Adrenal gland (tissue), 12 donors: ENCODE results near the gene MAP2K5. TPM values are rescaled to one million over a fixed set of nuclear protein-coding genes. Genes with fewer than 3 reads are reported as not detected.

Source experiments
- DNase-seq, 7 donors: peaks; one replicate each; pipeline ENCODE4 v3.0.0-alpha.2; 2019 to 2020
- H3K27ac ChIP-seq, 5 donors: fragments of 200-600 bp; sonication (generic) in 4 of 5; 1 replicate in 3 of 5; 2 replicates in 2 of 5; pipeline versions ENCODE4 v1.5.1 to v1.8.0; 2016 to 2020; ENCODE audit warnings: mild to moderate bottlenecking in 1 of 5
- H3K27me3 ChIP-seq: fragments of 200-600 bp; 2 replicates; pipeline ENCODE4 v1.8.0; 2021
- H3K36me3 ChIP-seq, 2 donors: fragments of 200-600 bp; replicated peaks in 1 of 2; 1 replicate in 1 of 2; 2 replicates in 1 of 2; pipeline versions ENCODE4 v1.5.1 to v1.8.0; 2018 to 2022
- H3K4me1 ChIP-seq, 2 donors: fragments of 200-600 bp; replicated peaks in 1 of 2; 1 replicate in 1 of 2; 2 replicates in 1 of 2; pipeline versions ENCODE4 v1.5.1 to v1.8.0; 2018 to 2021
- H3K4me3 ChIP-seq, 4 donors: fragments of 200-600 bp; sonication (generic) in 3 of 4; one replicate each; pipeline ENCODE4 v1.5.1; 2016 to 2018
- H3K9me3 ChIP-seq, 3 donors: fragments of 200-600 bp; sonication (generic) in 1 of 3; replicated peaks in 1 of 3; 1 replicate in 2 of 3; 2 replicates in 1 of 3; pipeline versions ENCODE4 v1.5.1 to v1.8.0; 2016 to 2021
- CTCF ChIP-seq, 6 experiments: fragments of 450-650 bp in 4 of 6; fragments of 200-600 bp in 2 of 6; sonication (generic) in 1 of 6; IDR thresholded peaks; 1 replicate in 5 of 6; 2 replicates in 1 of 6; pipeline versions ENCODE4 v1.5.1 to v1.8.0; 2016 to 2021; ENCODE audit warnings: antibody characterized with exemption in 6 of 6, mild to moderate bottlenecking in 2 of 6, moderate library complexity in 1 of 6
- POLR2A ChIP-seq, 2 donors: fragments of 450-650 bp; IDR thresholded peaks; one replicate each; pipeline ENCODE4 v1.6.1; 2017; ENCODE audit warnings: antibody characterized with exemption in 2 of 2, mild to moderate bottlenecking in 2 of 2, moderate library complexity in 1 of 2
- WGBS, 4 donors: extraction: QIAGEN DNeasy Blood & Tissue Kit in 2 of 4; methylation state at CpG; one replicate each; pipeline versions ENCODE4 v1.1.5 to v1.1.7; 2013 to 2017; 5-methylcytosine and 5-hydroxymethylcytosine counted together
- intact Hi-C, 2 donors: fragments of 100-400 bp; cut with DNase I; formaldehyde crosslinking; loops; one replicate each; pipeline versions ENCODE4 v1.14.1 to v1.15.0; 2022 to 2023
- polyA plus RNA-seq, 3 donors: library from polyadenylated mRNA; stranded (reverse); fragments of 200-250 nt in 2 of 3; fragments of 350-450 nt in 1 of 3; fragmentation: Illumina TruSeq in 1 of 3; extraction: RNeasy Lipid Tissue Mini Kit (QIAGEN cat#74804) in 1 of 3; gene quantifications; one replicate each; pipeline ENCODE4 v1.2.3, GENCODE V29; 2013 to 2014
- total RNA-seq, 9 donors: library from RNA; depleted of rRNA in 4 of 9; stranded (reverse); fragments of >200 nt in 4 of 9; fragments of 120-200 nt in 1 of 9; fragmentation: NEBNext Ultra II Directional in 1 of 9; extraction: Animal tissue kit (Norgen Biotek cat#: 25700) in 1 of 9; gene quantifications; one replicate each; pipeline versions ENCODE4 v1.1.0 to v1.2.4, GENCODE V29; 2013 to 2023
- donor health status: healthy with polysubstance abuse.
- donor health status: Bipolar disorder and iron deficiency.
- donor health status: DM: yes; HTN: yes; CAD: no.
- donor health status: DM: no; HTN: no; CAD: no.
- donor health status: DM: no; HTN: no; CAD: no.
- donor health status: DM: yes; HTN: yes; CAD: no.

Gene MAP2K5
- total and polyA plus RNA-seq, 12 donors = 10.3 to 33.8 (median 17.0) TPM

GRCh38 chr15:67558502-67558901 lies 16.0 kb downstream of the MAP2K5 start:
- Histone ChIP-seq H3K36me3 (no peaks in the 10 kb centered on the region), H3K4me1 (peaks cover 0 to 4% of the 10 kb centered on the region in 2 donors), H3K4me3 (no peak overlapping the region), H3K27ac (no peak overlapping the region), H3K9me3 (no peaks in the 10 kb centered on the region), H3K27me3 (no peaks in the 10 kb centered on the region)
- TF ChIP-seq POLR2A (IDR thresholded peaks at IDR 0.05) (no peak), CTCF (IDR thresholded peaks at IDR 0.05) (no peak)
- intact Hi-C loops = no loop called here
- WGBS, 4 donors = 86 to 96% (median 93%) methylated on average over 4 of the region's 4 CpGs
- no peak for DNase-seq

DNA sequence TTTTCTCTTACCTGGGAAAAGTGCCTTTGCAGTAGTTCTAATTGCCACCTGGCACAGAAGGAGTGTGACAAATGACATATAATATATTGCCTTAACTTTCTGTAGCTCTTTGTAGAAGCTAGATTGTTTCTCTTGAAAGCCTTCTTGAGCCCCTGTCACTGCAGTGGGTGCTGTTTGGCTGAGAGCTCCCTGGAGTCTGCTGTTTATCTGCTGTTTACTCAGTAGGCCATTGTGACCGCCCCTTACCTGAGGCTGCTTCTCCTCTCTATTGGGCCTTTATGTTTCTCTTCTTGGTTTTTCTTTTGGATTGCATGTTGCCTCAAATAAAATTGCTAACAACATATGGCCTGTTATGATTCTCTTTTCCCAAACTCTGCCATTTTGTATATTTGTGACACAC lies 16.7 kb downstream of the MAP2K5 start:
- H3K4me1 ChIP-seq = peaks cover 0 to 4% of the 10 kb centered on the region in 2 donors
- no peaks in the 10 kb centered on the region for H3K36me3 ChIP-seq
- 93 to 100% (median 100%) methylated on average over 1 of the region's 1 CpG for WGBS, 4 donors
- H3K27me3 ChIP-seq = no peaks in the 10 kb centered on the region
- H3K27ac ChIP-seq = no peak overlapping the region
- no peaks in the 10 kb centered on the region for H3K9me3 ChIP-seq
- intact Hi-C loops = no loop called here
- H3K4me3 ChIP-seq = no peak overlapping the region
- TF ChIP-seq POLR2A (IDR thresholded peaks at IDR 0.05) (no peak), CTCF (IDR thresholded peaks at IDR 0.05) (no peak)
- DNase-seq = no peak

DNA sequence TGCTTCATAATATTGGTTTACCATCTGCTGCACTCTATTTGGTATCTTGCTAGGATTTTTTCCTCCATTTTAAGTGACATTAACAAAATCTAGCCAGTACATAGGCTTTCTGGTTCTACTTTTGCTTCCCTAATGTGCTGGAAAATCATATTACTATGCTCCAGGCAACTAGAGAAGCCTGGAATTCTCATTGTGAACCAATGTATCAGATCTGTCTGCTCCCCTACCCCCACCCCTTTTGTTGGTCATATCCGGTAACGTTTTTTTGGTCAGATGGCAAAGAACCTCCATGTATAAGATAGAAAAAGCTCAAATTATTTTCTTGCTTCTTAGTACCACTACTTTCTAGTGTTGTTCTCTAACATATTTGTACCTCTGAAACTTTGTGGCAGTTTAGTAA lies 17.1 kb downstream of the MAP2K5 start:
- no peaks in the 10 kb centered on the region for H3K36me3 ChIP-seq
- no peaks in the 10 kb centered on the region for H3K27me3 ChIP-seq
- H3K4me3 ChIP-seq = no peak overlapping the region
- no peaks in the 10 kb centered on the region for H3K9me3 ChIP-seq
- H3K27ac ChIP-seq = no peak overlapping the region
- TF ChIP-seq POLR2A (IDR thresholded peaks at IDR 0.05) (no peak), CTCF (IDR thresholded peaks at IDR 0.05) (no peak)
- DNase-seq = no peak
- intact Hi-C loops = no loop called here
- WGBS, 4 donors = 88 to 100% (median 92%) methylated on average over 2 of the region's 2 CpGs
- H3K4me1 ChIP-seq = peaks cover 0 to 4% of the 10 kb centered on the region in 2 donors

- Histone ChIP-seq H3K4me1 (peaks cover 0 to 4% of the 10 kb centered on the region in 2 donors), H3K27ac (no peak overlapping the region), H3K9me3 (no peaks in the 10 kb centered on the region), H3K36me3 (no peaks in the 10 kb centered on the region), H3K4me3 (no peak overlapping the region), H3K27me3 (no peaks in the 10 kb centered on the region)
- 85 to 97% (median 89%) methylated on average over 1 of the region's 1 CpG for WGBS, 4 donors
- intact Hi-C loops = no loop called here
- DNase-seq = no peak
- TF ChIP-seq POLR2A (IDR thresholded peaks at IDR 0.05) (no peak), CTCF (IDR thresholded peaks at IDR 0.05) (no peak)
Observed at GRCh38 chr15:67560320-67560719, 17.8 kb downstream of the MAP2K5 start.
